Vagina (tissue), 2 donors: Measurements from ENCODE around the gene EPN1.

Source experiments
- POLR2AphosphoS5 ChIP-seq, 2 donors: sonication (generic); formaldehyde crosslinking; IDR thresholded peaks; one replicate each; pipeline ENCODE4 v1.9.0; 2017; ENCODE audit warnings: antibody characterized with exemption in 2 of 2, mild to moderate bottlenecking in 2 of 2, low read depth in 1 of 2; ENCODE audit not compliant: insufficient read depth in 1 of 2
- TF ChIP-seq, protein P1 (sequence below), 3 experiments: fragments of 450-650 bp in 2 of 3; fragments of 200-600 bp in 1 of 3; sonication (generic) in 1 of 3; IDR thresholded peaks; one replicate each; pipeline ENCODE4 v1.5.1; 2017 to 2019; ENCODE audit warnings: antibody characterized with exemption in 3 of 3, mild to moderate bottlenecking in 2 of 3, moderate library complexity in 2 of 3

DNA sequence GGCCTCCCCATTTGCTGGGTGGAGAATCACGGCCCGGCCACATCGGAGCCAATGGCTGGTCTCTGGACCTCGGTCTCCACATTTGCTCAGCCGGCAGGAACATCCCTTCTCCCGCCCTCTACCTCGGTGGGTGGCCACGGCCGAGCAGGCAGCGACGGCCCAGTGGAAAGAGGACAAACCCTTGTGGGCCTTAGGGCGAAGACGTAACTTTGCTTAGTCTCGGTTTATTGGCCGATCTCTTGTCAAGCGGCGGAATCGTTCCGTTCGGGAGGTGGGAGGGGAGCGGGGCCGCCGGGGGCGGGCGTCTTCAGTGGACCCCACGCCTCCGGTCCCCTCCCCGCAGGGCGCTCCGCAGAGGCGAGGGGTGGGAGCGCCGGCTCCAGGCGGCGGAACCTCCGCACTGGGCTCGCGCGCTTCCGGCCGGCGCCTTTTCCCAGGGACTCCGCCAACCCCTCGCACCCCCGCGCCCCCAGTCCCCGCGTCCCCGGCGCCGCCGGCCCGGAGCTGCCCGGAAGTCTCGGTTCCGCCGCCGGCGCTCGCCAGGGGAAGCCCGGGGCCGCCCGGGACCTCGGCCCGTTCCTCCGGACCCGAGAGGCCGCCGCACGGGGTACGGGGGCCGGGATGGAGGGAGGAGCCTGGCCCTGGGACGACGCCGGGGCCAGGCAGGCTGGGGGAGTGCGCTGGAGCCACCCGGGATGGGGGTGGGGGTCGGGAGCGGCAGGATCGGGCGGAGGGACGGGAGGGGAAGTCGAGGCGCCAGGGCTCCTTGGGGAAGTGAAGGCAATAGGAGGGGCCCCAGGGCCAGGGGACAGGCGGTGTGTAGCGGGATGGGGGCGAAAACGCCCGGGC, 34.2 kb upstream of the EPN1 start, which contains the start of gene ZNF580:
- TF ChIP-seq, protein P1, sequence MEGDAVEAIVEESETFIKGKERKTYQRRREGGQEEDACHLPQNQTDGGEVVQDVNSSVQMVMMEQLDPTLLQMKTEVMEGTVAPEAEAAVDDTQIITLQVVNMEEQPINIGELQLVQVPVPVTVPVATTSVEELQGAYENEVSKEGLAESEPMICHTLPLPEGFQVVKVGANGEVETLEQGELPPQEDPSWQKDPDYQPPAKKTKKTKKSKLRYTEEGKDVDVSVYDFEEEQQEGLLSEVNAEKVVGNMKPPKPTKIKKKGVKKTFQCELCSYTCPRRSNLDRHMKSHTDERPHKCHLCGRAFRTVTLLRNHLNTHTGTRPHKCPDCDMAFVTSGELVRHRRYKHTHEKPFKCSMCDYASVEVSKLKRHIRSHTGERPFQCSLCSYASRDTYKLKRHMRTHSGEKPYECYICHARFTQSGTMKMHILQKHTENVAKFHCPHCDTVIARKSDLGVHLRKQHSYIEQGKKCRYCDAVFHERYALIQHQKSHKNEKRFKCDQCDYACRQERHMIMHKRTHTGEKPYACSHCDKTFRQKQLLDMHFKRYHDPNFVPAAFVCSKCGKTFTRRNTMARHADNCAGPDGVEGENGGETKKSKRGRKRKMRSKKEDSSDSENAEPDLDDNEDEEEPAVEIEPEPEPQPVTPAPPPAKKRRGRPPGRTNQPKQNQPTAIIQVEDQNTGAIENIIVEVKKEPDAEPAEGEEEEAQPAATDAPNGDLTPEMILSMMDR (IDR thresholded peaks at IDR 0.05): peak in 1 of 3 experiments; percentile 11
- peak in 1 of 2 donors; percentile 63 for TF ChIP-seq POLR2AphosphoS5 (IDR thresholded peaks at IDR 0.05; ENCODE audit: insufficient read depth in 1 of 2, low read depth in 1 of 2)
